RWPE2 (cell line): ENCODE measurements around the gene RPL37.

Source experiments
- ATAC-seq: fragments of 200-7000 bp; cut with Tn5 transposase; 3 replicates; pipeline ENCODE4 v1.9.1; 2021; ENCODE audit warnings: low read depth
- DNase-seq: peaks from one replicate; pipeline ENCODE4 v3.0.0-alpha.2; 2020; ENCODE audit warnings: low spot score
- H3K27ac ChIP-seq: fragments of 450-650 bp; 2 replicates; pipeline ENCODE4 v1.5.1; 2017; ENCODE audit warnings: mild to moderate bottlenecking; ENCODE audit not compliant: poor library complexity, severe bottlenecking
- H3K27me3 ChIP-seq: fragments of 250-450 bp; sonication (Bioruptor Pico); 2 replicates; pipeline ENCODE4 v1.5.1; 2021; ENCODE audit warnings: mild to moderate bottlenecking, moderate library complexity; ENCODE audit not compliant: insufficient read depth, poor library complexity, severe bottlenecking
- H3K36me3 ChIP-seq: fragments of 250-450 bp; sonication (Bioruptor Pico); 2 replicates; pipeline ENCODE4 v1.5.1; 2020; ENCODE audit warnings: low read depth, mild to moderate bottlenecking, moderate library complexity
- H3K4me1 ChIP-seq: fragments of 250-450 bp; sonication (Bioruptor Pico); 2 replicates; pipeline ENCODE4 v1.5.1; 2021; ENCODE audit warnings: mild to moderate bottlenecking, moderate library complexity; ENCODE audit not compliant: insufficient read depth, poor library complexity, severe bottlenecking
- H3K4me3 ChIP-seq: fragments of 250-450 bp; sonication (Bioruptor Pico); 2 replicates; pipeline ENCODE4 v1.5.1; 2021; ENCODE audit warnings: mild to moderate bottlenecking, moderate library complexity; ENCODE audit not compliant: severe bottlenecking
- H3K9me3 ChIP-seq: fragments of 250-450 bp; sonication (Bioruptor Pico); 2 replicates; pipeline ENCODE4 v1.5.1; 2021; ENCODE audit warnings: mild to moderate bottlenecking, moderate library complexity; ENCODE audit not compliant: severe bottlenecking
- TF ChIP-seq, protein P1 (sequence below): fragments of 450-650 bp; IDR thresholded peaks from one replicate; pipeline ENCODE4 v1.5.1; 2017; ENCODE audit warnings: mild to moderate bottlenecking, moderate library complexity; ENCODE audit not compliant: poor library complexity, severe bottlenecking

The RPL37 gene

DNA sequence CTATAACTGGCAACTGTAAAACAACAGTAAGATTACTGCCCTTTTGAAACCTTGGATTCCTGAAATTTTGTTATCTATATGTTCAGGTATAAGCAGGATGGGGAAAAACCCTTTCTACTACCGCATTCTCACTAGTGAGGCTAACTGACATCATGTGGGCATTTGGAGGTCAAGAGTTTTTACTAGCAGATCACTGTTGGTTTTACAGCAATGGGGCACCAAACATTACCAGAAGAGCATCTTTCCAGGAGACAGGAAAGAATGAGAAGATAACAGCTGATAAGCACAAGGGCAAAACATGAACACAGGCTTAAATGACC lies 58.4 kb downstream of the RPL37 start:
- Histone ChIP-seq H3K4me3 (no peak overlapping the region), H3K27ac (no peak overlapping the region), H3K27me3 (no peaks in the 10 kb centered on the region), H3K36me3 (peaks cover 73% of the 10 kb centered on the region), H3K9me3 (no peaks in the 10 kb centered on the region), H3K4me1 (peaks cover 9% of the 10 kb centered on the region)
- DNase-seq = no peak
- no peak for ATAC-seq
- TF ChIP-seq, protein P1, sequence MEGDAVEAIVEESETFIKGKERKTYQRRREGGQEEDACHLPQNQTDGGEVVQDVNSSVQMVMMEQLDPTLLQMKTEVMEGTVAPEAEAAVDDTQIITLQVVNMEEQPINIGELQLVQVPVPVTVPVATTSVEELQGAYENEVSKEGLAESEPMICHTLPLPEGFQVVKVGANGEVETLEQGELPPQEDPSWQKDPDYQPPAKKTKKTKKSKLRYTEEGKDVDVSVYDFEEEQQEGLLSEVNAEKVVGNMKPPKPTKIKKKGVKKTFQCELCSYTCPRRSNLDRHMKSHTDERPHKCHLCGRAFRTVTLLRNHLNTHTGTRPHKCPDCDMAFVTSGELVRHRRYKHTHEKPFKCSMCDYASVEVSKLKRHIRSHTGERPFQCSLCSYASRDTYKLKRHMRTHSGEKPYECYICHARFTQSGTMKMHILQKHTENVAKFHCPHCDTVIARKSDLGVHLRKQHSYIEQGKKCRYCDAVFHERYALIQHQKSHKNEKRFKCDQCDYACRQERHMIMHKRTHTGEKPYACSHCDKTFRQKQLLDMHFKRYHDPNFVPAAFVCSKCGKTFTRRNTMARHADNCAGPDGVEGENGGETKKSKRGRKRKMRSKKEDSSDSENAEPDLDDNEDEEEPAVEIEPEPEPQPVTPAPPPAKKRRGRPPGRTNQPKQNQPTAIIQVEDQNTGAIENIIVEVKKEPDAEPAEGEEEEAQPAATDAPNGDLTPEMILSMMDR = no peak

DNA sequence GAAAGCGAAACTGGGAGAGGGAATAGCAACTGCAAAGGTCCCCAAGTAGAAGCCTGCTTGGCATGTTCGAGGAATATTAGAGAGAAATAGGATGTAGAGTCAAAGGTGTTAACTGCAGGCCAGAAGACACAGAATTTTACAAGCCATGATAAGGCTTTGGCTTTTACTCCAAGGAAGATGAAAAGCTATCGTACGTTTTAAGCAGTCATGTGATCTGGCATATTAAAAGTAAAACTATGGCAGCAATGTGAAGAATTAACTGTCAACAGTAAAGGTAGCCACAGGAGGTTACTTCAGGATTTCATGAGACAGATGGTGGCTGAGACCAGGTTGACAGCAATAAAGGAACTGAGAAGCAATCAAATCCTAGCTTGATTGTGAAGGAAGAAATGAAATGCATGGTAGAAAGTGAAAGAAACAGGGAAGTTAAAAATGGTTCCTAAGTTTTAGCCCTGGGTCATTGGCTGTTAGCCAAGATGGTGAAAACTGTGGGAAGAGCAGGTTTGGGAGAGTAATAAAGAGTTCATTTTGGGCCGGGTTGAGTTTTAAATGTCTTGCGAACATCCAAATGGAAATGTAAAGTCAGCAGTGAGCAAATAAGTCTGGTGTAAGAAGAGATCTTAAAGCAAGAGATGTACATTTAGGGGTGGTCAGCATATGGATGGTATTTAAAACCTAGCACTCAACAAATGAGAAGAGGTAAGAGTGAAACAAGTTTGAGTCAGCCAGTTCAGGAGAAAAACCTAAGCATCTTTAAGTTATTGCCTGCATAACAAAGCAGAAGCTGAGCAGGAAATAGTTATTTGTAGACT lies 59.0 kb downstream of the RPL37 start:
- ATAC-seq (no peak), DNase-seq (no peak)
- no peak overlapping the region for H3K27ac ChIP-seq
- no peaks in the 10 kb centered on the region for H3K27me3 ChIP-seq
- peaks cover 7% of the 10 kb centered on the region for H3K4me1 ChIP-seq
- TF ChIP-seq, protein P1 = no peak
- no peaks in the 10 kb centered on the region for H3K9me3 ChIP-seq
- peaks cover 79% of the 10 kb centered on the region for H3K36me3 ChIP-seq
- no peak overlapping the region for H3K4me3 ChIP-seq
